ENCODE results near the gene UAP1L1.
A peak's percentile ranks its signal among the peaks of the same experiment; 100 is the strongest.

The UAP1L1 gene

GRCh38 chr9:137077758-137078693, 709 bp downstream of the UAP1L1 start:
- no peak for DNase-seq

- no peak for DNase-seq
These were observed 1.5 kb downstream of the UAP1L1 start for GRCh38 chr9:137078701-137079400.

DNA sequence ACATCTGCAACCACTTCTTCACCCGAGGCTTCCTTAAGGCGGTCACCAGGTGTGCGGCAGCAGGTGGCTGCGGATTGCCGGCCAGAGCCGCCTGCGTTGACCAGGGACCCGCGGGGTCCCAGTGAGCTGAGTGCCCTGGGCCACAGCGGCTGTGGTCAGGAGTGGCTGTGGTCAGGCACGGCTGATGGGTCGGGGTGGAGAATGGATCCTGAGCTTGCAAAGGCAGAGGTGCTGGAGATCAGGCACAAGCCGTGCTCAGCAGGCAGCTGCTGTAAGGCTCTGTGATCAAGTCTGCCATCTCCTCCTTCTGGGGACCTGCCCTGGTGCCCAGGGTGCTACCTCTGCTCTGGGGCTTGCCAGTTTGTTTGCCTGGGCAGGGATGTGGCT, 2.1 kb downstream of the UAP1L1 start:
- no peak for DNase-seq

- DNase-seq, result no peak
These were observed 3.2 kb downstream of the UAP1L1 start for GRCh38 chr9:137080260-137081122.

- DNase-seq, result no peak
These were observed 5.1 kb downstream of the UAP1L1 start for GRCh38 chr9:137082222-137082924.

DNA sequence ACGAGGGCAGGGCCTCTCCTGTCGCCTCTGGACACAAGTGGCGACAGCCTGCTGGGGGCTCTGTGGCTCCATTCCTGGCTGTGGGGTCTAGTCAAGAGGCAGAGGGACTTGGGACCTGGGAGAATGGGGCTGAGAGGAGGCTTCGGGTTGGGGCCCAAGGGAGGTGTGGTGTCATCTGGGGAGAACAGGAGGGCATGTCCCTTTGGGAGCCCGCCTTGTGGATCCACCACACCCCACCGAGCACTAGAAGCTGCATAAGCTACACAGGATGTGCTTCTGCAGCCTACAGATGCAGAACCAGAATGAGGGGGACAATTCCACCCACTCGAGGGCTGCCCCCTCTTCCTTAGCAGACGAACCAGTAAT, 5.6 kb downstream of the UAP1L1 start:
- no peak for DNase-seq

- DNase-seq, result no peak
These were observed 6.2 kb downstream of the UAP1L1 start for GRCh38 chr9:137083394-137084004.

- no peak for DNase-seq
These were observed 7.2 kb downstream of the UAP1L1 start for GRCh38 chr9:137084526-137084925.

DNA sequence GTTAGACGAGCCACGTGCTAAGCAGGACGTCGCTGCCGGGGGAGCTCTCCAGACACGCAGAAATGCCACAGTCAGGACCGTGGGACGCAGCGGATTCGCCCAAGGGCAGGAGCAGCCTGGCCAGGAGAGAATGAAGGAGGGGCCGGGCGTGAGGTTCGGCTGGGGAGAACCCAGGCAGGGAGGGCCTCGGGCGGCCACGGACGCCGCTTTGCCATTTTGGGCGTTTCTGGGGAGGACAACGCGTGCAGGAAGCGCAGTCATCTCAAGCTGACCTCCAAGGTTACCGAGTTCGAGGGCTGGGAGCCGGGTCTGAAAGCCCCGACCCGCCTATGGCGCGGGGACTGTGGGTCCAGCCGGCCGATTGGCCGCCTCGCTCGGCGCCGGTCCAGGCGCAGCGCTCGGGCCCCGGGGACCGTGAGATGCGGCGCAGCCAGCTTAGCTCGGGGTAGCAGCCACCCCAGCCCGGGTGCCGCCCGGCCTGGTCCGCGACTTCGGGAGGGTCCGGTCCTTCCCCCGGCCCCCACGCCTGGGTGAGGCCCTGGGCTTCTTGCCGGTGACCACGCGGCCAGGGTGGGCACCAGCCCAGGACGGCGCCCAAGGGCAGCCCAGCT, 8.7 kb downstream of the UAP1L1 start:
- no peak for DNase-seq

- peak; percentile 99 for DNase-seq
These were observed 9.5 kb downstream of the UAP1L1 start, which contains the start of gene MAN1B1 for GRCh38 chr9:137086531-137087408. TSS of gene MAN1B1 (plus strand) at chr9:137086985. CDS start at chr9:137087000, 15 bp downstream.

GRCh38 chr9:137087409-137087925, 10.2 kb downstream of the UAP1L1 start:
- no peak for DNase-seq

GRCh38 chr9:137088121-137088520, 10.8 kb downstream of the UAP1L1 start:
- no peak for DNase-seq

DNA sequence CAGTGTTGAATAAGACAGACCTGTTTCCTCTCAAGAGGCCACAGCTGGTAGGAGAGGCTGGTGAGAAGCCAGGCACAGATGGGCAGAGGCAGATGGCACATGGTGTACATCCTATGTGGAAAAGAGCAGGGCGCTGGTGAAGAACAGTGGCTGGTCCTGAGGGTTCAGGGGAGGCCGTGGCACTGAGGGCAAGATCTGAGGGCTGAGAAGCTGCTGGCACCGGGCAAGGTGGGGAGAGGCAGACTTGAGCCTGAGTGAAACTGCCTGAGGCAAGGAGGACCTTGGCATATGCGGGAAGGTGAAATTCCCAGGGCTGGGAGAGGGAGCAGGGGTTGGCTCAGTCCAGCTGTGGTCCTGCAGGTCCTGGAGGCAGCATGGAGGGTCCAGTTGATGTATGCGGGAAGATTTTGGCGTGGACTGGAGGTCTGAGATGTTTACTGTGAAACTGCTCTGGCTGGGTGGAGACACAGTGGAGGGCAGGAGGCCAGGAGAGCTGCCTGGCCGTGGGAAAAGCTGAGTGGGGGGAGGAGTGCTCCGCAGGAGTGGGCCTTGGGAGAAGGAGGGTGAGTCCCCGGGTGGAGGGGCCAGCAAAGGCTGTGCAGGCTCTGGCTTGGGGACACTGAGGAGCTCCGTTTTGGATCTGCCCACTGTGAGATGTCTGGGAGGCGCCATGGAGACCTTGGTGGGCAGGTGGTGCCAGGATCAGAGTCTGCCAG, 12.1 kb downstream of the UAP1L1 start:
- DNase-seq, result no peak

DNA sequence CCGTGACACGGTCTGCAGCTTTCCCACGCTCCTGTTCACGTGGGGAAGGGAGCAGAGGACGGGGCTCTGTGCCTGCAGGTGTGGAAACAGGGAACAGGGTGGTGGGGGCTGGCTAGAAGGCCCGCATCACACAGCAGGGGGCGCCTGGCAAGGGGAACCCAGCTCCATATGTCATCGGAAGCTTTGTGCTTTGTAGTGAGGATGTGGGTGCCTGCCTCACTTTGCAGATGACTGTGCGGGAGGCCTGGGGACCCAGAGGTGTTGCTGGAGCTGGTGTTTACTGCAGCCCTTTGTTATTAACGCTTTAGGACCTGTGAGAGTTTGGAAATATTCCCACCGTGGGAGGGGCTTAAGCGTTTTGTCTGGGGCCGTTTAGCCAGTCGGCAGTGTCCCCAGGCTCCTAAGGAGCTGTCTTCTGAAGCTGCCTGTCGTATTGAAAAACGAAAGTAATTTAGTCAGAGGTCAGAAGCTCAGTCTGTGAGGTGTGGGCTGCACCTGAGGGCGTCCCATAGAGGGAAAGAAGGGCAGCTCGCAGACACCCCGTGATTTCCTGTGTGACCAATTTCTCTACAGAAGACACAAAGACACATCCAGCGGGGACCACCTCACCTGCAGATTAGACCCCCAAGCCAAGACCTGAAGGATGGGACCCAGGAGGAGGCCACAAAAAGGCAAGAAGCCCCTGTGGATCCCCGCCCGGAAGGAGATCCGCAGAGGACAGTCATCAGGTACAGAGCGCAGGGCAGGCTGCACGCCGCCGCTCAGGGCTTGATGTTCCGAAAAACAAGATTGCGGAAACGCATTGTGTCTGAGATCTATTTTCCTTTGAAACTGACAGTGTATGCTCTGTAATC, 18.6 kb downstream of the UAP1L1 start:
- DNase-seq, result peak; percentile 87

GRCh38 chr9:137096785-137097546, 19.6 kb downstream of the UAP1L1 start:
- DNase-seq, result no peak

GRCh38 chr9:137097761-137098462, 20.6 kb downstream of the UAP1L1 start:
- no peak for DNase-seq

DNA sequence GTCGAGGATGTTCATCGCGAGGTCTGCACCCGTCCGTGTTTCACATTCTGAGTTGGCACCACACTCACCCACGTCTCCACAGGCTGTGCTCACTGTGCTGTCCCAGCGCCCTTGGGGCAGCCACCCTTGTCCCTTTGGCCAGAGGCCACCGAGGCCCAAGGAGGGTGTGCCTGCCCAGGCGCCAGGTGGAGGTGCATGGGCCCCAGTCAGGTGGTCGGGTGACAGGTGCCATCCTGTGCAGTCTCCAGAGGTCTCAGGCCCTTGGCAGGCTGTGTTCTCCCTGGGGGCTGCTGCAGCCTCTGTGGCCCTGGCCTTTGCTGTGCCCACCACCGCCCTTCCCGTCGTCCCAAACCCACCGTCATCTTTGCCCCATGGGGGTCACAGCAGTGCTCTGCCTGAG, 21.9 kb downstream of the UAP1L1 start:
- DNase-seq, result no peak

Measured in effector CD4-positive, alpha-beta T cell (primary cell).